ENCODE results near the gene TMED6.
A peak's percentile ranks its signal among the peaks of the same experiment; 100 is the strongest.
"Not testable (repeated sequence)": the region's sequence is repeated elsewhere in the genome, so short reads cannot be mapped to it uniquely, and the experiment has no call there.

The TMED6 gene

GRCh38 chr16:69360070-69360469 lies 8.5 kb upstream of the TMED6 start:
- not testable (repeated sequence) for DNase-seq (ENCODE audit: low read depth)

DNA sequence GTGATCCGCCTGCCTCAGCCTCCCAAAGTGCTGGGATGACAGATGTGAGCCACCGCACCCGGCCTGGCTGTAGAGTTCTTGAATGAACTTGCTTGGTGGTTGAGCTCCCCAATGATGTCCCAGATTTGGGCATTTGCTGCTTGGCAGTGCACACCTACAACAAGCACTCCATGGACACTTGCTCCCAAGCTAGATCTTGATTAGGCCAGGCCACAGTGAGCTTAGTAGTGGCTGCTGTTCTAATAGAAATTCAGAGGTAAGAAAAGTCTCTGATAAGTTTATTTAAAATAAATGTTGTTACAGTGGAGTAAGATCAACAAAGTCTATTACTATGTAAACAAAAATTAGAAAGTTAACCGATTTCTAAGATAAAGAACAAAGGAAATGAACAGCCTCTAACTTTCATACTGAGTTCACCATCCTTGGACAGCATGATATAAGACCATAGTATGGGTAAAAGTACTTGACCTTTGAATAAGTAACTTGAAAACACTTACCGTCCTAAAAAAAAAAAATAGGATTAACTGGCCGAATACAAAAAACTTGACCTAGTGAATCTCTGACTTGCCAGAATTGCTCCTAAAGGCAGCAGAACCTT lies 951 bp downstream of the TMED6 start:
- DNase-seq (ENCODE audit: low read depth): no peak

GRCh38 chr16:69349536-69349935 lies 2.0 kb downstream of the TMED6 start:
- no peak for DNase-seq (ENCODE audit: low read depth)

GRCh38 chr16:69348222-69348621 lies 3.4 kb downstream of the TMED6 start:
- DNase-seq (ENCODE audit: low read depth): no peak

DNA sequence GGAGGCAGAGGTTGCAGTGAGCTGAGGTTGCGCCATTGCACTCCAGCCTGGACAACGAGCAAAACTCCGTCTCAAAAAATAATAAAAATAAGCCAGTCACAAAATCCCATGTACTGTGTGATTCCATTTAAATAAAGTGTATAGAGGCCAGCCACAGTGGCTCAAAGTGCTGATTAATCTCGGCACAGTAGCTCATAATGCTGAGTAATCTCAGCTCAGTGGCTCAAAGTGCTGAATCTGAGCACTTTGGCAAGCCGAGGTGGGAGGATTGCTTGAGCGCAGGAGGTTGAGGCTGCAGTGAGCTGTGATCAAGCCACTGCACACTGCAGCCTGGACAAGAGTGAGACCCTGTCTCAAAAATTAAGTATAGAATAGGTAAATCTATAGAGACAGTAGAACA lies 4.9 kb downstream of the TMED6 start:
- no peak for DNase-seq (ENCODE audit: low read depth)

- DNase-seq (ENCODE audit: low read depth): no peak
Observed at GRCh38 chr16:69345923-69346322, 5.7 kb downstream of the TMED6 start.

DNA sequence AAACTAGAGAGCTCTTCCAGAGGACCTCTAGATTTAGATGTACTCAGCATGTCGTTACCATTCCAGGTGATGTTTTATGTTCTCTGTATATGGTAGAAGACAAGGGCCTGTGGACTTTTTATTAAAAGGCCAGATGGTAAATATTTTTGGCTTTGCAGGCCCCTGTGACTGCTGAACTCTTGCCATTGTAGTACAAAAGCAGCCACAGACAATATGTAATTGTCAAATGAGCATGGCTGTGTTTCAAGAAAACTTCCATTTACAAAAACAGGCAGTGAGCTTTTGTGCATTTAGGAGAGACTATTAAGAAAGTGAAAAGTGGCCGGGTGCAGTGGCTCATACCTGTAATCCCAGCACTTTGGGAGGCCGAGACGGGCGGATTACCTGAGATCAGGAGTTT lies 7.4 kb downstream of the TMED6 start:
- DNase-seq (ENCODE audit: low read depth): no peak

- no peak for DNase-seq (ENCODE audit: low read depth)
Observed at GRCh38 chr16:69340095-69340644, 11.4 kb downstream of the TMED6 start.

DNA sequence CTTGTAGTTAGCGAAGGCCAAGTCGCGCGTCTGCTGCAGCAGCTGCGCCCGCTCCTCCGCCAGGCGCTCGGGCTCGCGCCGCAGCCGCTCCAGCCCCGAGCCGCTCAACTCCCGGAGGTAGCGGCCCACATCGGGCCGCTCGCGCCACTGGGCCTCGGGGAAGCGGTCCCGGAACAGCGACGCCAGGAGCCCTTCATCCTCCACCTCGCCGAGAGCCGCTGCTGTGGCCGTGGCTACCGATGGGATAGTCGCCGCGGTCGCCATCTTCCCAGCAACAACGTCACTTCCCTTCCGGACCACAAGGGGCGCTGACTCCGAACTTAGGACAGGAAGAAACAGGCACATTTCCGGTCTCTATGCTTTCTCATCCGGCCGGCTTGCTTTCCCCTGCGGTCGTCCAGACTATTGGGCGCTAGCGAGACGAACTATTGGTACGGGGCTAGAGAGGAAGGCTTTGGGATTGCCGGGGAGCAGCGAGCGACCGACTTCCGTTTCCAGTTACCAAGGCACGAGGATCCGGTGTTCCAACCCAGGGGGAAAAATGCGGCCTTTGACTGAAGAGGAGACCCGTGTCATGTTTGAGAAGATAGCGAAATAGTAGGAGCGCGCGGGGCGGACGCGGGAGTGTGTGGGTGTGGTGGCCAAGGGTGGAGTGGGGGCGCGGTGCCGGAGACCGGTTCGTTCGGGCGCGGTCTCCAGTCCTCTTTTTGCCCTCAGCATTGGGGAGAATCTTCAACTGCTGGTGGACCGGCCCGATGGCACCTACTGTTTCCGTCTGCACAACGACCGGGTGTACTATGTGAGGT lies 12.1 kb downstream of the TMED6 start, which contains the start of the genes COG8 and NIP7:
Gene COG8 (minus strand): TSS at position 276 of the 806 bp plus-strand sequence. CDS start 12 bp downstream, at position 264.
Gene NIP7 (plus strand): TSS at position 484 of the 806 bp plus-strand sequence. CDS start 58 bp downstream, at position 542.
- peak; percentile 85 for DNase-seq (ENCODE audit: low read depth)

- DNase-seq (ENCODE audit: low read depth): no peak
Observed at GRCh38 chr16:69338557-69339288, 12.9 kb downstream of the TMED6 start.

- DNase-seq (ENCODE audit: low read depth): no peak
Observed at GRCh38 chr16:69334696-69335095, 16.9 kb downstream of the TMED6 start.

- DNase-seq (ENCODE audit: low read depth): peak; percentile 63
Observed at GRCh38 chr16:69330286-69331109, 21.1 kb downstream of the TMED6 start, which contains the start of gene PDF. TSS of gene PDF (minus strand) at chr16:69330588. CDS start at chr16:69330570, 18 bp downstream.

GRCh38 chr16:69329369-69330285 lies 22.0 kb downstream of the TMED6 start:
- DNase-seq (ENCODE audit: low read depth): no peak

DNA sequence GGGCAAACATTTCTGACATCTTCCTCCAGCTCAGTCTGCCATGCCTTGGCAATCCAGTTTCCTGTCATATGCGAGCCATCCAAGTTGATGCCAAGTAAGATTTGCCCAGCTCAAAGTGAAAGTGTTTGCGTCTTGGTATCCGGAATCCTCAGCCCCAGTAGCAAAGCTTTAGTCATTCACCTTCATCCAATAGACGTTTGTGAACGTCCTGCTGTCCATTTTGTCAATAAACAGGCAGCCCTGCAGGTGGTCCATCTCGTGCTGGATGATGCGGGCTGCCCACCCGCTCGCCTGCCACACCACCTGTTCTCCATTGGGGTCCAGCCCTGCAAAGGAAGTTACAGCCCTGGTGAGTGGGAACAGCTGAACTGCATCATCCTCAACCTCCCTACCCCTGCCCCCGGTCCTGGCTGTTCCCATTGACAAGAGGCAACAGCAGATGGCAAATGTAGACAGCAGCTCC lies 22.7 kb downstream of the TMED6 start:
- DNase-seq (ENCODE audit: low read depth): no peak

GRCh38 chr16:69327585-69328310 lies 23.8 kb downstream of the TMED6 start:
- DNase-seq (ENCODE audit: low read depth): no peak

DNA sequence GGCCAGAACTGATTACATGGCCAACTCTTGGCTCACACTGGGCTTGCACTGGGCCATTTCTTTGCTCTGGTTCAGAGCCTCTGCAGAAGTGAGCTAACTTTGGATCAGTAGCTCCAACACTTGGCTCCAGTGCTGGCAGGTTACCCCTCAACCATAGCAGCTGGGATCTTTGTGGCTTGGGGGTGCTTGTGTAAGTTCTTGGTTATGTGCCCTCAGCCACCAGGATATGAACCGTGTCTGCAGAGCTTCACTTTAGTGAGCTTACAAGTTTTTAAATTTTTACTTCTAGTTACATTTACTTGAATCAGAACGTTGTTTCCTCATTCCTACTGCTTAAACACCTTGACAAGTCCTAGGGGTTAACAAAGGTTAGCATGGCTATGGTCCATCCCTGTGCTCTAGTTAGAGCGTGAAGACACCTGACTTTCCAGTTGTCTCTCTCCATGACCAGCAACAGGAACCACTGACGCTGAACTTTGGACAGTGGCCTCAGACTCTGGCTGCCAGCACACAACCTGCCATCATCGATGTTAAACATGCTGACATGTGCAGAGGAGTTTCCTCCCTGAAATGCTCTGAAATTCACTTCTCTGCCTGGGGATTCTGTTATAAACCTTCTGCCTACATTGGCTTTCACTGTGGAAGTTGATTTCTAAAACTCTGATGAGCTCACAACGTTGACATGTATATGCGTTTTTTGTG lies 25.3 kb downstream of the TMED6 start:
- DNase-seq (ENCODE audit: low read depth): no peak

DNA sequence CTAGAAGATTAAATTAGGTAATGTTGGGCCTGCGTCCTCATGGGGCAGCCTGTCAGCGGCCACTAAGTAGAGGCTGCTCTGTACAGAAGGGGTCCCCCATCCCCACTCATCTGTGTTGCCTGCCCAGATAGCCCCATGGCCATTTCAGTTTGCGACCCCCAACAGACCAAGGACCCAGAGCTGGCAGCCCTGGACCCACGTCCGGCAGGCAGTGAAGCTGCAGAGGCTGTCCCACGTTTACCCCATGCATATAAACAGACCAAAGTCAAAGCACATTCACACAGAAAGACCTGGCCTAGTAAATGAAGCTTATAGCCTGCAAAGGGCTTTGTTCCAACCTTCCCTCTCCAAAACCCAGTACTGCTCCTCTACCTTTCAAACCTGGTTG lies 25.8 kb downstream of the TMED6 start:
- DNase-seq (ENCODE audit: low read depth): no peak

- DNase-seq (ENCODE audit: low read depth): no peak
Observed at GRCh38 chr16:69324585-69325253, 26.9 kb downstream of the TMED6 start.
